SHP77 treated with DMSO at 0.1 percent for 48 hours (cell line): ENCODE data around the gene DOCK9.
"Not testable (repeated sequence)": the region's sequence is repeated elsewhere in the genome, so short reads cannot be mapped to it uniquely, and the experiment has no call there.

Experiments
- DNase-seq: peaks from one replicate; lab custom pipeline; 2025; lab: John Stamatoyannopoulos, UW

DOCK9 gene

DNA sequence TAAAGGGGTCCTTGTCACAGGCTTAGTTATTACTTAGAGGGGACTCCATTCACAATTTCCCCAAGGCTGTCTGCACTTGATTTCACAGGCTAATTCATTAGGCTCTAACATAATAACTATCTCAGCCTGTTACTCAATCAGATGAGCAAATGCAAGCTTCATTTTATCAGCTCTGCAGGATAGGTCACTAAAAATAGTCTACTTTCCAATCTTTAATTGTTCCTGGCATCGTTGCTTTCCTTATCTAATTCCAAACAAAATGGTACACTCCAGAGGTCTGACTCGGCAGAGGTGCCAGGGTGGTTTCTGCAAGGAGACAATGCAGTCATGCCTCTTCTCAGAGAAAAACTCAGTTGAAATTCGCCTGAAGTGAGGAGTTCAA lies 155.6 kb downstream of the DOCK9 start:
- DNase-seq, result no peak

DNA sequence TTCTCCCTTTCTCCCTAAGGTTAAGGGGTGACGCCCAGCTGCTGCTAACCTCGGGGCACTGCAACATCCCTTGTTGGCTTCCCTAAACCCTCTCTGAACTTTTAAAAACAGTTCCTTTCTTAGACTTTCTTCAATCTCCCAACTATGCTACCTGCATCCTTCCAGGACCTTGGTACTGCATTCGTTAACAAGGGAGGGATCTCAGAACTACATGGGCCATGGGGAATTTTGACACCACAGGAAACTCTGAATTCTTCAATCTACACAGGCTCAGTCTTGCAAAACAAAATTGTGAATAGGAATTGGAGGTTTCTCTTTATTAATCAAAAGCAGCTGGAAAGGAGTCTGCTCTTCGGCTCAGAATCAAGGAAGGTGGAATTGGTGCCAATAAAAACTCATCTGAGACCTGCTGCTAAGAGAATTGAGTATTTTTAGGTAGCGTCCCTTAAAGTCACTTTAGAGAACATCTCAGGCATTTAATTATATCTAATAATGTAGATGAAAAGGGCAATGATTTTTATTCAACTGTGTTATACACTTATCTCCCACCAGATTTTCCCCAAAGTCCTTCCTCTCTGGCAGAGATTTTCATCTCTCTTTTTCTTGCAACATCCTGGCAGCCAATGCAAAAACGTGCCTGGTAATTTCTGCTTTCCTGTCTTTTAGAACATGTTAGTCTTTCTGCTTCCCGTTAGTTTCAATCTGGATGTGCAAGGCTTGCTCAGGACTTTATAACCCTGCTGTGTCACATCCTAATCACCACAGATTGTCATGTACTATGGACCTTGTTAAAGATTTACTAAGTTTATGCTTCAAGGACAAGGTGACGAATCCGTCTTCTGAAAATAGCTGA lies 156.3 kb downstream of the DOCK9 start:
- DNase-seq, result no peak

GRCh38 chr13:98820744-98821371 lies 157.0 kb downstream of the DOCK9 start:
- DNase-seq, result no peak

DNA sequence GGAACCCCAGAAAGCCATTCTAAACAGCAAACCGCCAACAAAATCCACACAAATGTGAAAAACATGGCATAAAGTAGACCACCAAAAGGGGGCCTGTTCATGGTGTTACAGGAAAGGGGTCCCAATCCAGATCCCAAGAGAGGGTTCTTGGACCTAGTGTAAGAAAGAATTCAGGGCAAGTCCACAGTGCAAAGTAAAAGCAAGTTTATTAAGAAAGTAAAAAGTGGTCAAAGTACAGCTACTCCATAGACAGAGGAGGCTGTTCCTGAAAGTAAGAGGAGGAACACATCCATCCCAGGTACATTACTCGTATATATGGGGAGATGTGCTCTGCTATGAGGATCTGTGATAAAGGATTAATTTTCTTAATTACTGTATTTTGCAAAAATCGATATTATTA lies 157.6 kb downstream of the DOCK9 start:
- no peak for DNase-seq

- DNase-seq, result no peak
Measured at GRCh38 chr13:98819382-98820010, 158.4 kb downstream of the DOCK9 start.

DNA sequence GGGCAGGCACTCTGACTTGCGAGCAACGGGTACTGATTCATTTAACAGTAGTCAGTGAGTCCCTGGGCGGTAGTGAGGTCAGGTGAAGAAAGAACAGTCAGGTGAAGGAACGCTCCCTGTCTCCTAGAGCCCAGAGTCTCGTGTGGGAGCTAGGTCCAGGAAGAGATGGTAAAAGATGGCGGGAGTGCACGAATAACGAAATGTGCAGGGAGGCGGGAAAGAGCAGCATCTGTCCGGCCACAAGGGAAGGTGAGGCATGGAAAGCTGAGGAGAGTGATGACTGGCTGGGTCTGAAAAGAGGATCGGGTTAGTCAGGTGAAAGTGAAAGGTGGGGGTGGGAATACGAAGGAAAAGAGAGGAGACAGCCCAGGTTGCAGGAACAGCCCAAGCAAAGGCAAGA lies 161.5 kb downstream of the DOCK9 start:
- DNase-seq, result no peak

DNA sequence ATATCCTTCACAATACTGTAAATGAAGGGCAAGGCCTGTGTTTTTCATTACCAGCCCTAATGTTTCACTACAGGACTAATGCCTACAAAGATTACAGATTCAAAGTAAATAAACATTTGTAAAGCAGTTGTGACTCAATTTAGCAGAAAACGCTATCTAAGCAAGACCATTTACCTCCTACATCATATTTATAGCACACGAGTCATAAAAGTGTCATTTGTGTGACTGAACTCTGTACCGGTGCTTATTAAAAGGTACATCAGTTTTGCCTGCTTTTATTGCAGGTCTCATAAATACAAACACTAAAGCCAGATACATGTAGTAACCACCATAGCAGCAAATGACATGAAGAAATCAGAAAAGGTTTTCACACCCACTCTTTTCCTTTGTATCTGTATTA lies 163.9 kb downstream of the DOCK9 start:
- no peak for DNase-seq

GRCh38 chr13:98812186-98812790 lies 165.6 kb downstream of the DOCK9 start:
- DNase-seq, result not testable (repeated sequence)

DNA sequence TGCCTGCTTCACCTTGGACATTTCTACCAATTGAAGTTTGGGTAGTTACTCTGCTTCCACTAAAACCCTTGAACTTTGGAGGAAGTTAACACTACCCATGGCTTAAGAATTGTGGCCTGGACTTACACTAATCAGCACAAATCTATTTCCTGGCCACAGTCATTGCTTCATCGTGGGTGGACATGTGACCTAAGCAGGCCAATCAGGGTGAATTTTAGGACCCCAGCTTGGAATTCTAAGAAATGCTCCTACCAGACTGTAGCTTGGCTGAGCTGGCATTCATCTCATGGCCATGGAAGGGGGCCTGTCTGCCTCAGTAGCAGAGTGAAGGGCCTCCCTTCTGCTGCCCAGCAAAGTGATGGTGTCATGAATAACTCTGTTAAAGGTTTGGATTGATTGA lies 167.1 kb downstream of the DOCK9 start:
- DNase-seq, result no peak

GRCh38 chr13:98809345-98809777 lies 168.5 kb downstream of the DOCK9 start:
- no peak for DNase-seq

GRCh38 chr13:98807774-98808173 lies 170.1 kb downstream of the DOCK9 start:
- no peak for DNase-seq

DNA sequence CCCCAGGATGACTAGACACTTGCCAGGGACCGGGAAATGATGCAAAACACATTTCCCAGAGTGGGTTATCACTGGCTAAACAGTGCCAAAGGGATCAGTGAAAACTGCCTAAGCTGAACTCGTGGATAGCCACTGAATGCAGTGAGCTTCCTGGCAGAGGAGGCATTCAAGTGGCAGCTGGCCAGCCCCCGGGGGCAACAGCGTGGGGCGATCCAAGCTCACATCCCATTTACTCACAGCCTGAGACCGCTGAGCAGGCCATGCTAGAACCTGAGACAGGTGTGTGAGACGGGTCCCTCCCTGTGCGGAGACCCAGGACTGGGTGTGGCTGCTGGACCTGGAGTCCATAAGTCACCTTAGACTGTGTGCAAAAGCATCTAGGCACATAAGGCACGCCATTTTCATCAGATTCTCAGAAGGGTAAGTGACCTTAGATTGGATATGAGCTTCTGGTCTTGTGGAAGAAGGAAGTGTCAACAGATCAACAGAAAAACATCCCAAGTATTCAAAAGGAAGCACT lies 173.5 kb downstream of the DOCK9 start:
- DNase-seq, result no peak

DNA sequence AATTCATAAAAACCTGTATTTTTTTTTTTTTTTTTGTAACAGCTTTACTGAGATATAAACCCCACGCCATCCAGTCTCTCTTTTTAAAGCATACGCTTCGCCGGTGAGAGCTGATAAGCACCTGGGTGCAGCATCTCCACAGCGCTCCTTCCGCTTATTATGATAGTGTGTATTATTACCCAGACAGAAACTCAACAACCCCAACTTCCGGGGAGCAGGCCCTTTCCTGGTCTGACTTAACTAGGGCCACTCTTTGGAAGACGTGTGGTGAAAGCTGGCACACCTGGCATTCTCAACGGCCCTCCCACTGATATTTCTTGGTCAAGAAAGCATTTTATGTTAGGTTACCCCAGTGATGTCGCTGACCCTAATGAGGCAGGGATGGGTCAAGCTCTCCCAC lies 173.9 kb downstream of the DOCK9 start:
- DNase-seq, result no peak

DNA sequence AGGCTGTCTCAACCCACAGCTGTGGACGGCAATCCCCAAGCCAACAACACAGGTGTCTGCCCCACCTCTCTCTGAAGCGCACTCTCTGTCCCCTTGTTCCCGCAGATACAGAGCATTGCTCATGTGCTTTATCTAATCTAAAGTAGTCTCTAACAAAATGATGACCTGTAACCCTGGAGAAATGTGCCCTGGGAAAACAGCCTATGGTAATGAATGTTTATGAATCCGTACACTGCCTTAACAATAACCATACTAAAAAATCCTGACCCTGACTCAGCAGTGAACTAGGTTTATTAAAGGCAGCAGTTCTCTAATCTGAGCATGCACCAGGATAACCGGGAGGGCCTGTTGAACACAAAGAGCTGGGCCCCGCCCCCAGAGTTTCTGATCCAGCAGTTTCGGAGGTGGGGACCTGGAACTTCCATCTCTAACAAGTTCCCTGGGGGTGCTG lies 174.7 kb downstream of the DOCK9 start:
- no peak for DNase-seq

- no peak for DNase-seq
Measured at GRCh38 chr13:98802559-98802958, 175.3 kb downstream of the DOCK9 start.

DNA sequence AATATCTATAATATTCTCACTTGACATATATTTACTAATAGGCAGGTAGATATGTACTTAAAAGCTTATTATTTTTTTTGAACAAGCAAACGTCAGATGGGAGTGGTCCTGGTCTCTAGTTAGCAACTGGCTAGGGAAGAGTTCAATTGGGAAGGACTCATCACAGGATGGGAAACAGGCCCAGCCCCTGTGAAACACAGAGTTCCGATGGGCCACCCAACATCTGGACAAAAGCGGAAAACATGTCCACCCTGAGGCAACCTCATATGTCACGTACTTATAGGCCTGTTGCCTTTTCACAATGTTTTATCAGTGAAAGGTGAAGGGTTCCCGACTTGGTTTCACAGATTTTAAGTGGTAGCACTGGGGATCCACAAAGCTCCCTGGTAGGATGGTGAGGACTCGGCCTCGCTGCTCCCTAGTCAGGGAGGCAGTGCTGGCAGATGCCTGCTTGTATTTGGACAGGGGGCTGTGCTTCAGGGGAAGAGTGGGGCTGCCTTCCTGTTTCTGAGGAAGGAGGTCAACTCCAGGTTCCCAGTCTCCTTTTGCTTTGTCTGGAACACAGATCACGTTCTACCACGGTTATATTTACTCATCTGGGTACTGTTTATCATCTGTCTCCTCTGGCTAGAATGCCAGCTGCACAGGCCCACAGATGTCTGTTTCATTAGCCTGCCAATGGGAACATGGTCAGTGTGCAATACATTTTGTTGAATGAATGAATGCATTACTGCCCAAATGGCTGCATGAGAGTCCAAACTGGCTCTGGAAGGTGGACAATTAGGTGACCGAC lies 176.0 kb downstream of the DOCK9 start:
- DNase-seq, result peak; percentile 60

- no peak for DNase-seq
Measured at GRCh38 chr13:98800078-98800477, 177.8 kb downstream of the DOCK9 start.

DNA sequence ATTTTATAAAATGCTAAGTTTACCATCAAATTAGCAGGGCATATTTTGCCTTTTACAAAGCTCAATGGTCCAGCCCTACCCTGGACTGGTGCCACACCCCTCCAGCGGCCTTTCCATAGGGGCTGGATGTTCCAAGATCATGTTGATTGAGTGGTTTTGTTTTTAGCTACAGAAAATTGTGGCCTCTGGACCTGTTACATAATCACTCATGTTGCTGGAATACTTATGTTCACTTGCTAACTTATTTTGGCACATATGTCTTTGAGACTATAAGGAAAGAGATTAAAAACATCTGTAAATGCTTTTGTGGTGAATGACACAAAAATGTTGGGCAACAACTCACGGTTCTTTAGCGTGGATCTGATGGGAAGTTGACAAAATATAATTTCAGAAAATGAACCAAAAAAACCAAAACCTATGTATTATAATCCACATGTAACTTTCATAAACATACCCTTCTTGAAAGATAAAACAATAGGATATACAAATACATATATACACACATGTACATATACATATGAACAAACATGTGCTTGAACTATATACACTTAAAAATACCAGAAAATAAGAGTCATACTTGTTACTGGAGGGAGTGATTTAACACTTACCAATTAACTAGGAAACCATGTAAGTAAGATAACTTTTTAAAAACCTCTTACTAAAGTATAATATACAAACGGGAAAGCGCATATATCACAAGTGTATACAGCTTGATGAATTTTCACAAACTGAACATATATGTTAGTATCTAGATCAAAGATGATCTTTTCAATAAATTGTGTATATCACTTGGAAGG lies 178.8 kb downstream of the DOCK9 start:
- no peak for DNase-seq

- no peak for DNase-seq
Measured at GRCh38 chr13:98797456-98797855, 180.4 kb downstream of the DOCK9 start.

DNA sequence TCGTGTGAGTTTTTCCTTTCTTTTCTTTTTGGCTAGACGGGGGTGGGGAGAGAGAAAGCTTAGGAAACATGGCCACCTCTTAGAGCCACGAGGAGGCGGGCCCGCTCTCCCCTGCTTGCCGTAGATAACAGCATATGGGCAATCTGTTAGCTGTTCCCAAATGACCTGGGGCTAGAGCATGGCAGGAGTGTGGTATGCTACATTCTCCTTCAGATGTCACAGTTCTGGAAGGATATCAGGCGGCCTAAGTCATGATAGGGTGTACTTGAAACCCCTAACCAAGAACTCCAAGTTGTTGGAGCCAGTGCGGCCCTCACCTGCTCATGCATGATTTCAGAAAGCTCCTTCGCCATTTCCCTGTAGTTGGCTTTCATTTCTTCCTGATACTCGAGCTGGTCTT lies 181.1 kb downstream of the DOCK9 start:
- DNase-seq, result no peak

- DNase-seq, result no peak
Measured at GRCh38 chr13:98796191-98796590, 181.7 kb downstream of the DOCK9 start.
